ENCODE results near the gene OOEP. TPM values are rescaled to one million over a fixed set of nuclear protein-coding genes. Genes with fewer than 3 reads are reported as not detected.

The OOEP gene
- total RNA-seq, 1 donor from 2014 or later: not detected

DNA sequence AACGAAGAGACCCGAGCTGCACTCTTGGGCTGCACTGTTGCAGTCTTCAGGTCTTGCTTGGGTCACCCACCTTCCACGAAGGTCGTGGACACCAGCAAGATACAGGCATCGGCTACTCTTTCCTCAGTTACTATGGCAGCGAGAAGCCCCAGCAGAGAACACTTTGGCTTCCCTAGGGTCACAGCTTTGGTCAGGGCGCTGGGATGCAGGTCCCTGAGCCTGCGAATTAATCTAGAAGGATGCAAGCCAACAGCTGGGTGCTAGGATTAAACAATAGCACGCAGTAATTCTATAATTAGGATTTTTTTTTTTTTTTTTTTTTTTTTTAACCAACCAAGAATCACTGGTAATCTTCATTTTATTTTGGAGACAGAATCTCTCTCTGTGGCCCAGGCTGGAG is 5.1 kb downstream of the OOEP start:
- no peak for DNase-seq (ENCODE audit: low spot score, unreplicated experiment)
- H3K9me3 Mint-ChIP-seq (ENCODE audit: low read depth): no peaks in the 10 kb centered on the region
- H3K4me1 Mint-ChIP-seq (ENCODE audit: low read depth): no peaks in the 10 kb centered on the region
- H3K4me3 Mint-ChIP-seq (ENCODE audit: low read depth): no peak overlapping the region
- H3K36me3 Mint-ChIP-seq (ENCODE audit: insufficient read depth): no peaks in the 10 kb centered on the region
- TF ChIP-seq, protein P1, sequence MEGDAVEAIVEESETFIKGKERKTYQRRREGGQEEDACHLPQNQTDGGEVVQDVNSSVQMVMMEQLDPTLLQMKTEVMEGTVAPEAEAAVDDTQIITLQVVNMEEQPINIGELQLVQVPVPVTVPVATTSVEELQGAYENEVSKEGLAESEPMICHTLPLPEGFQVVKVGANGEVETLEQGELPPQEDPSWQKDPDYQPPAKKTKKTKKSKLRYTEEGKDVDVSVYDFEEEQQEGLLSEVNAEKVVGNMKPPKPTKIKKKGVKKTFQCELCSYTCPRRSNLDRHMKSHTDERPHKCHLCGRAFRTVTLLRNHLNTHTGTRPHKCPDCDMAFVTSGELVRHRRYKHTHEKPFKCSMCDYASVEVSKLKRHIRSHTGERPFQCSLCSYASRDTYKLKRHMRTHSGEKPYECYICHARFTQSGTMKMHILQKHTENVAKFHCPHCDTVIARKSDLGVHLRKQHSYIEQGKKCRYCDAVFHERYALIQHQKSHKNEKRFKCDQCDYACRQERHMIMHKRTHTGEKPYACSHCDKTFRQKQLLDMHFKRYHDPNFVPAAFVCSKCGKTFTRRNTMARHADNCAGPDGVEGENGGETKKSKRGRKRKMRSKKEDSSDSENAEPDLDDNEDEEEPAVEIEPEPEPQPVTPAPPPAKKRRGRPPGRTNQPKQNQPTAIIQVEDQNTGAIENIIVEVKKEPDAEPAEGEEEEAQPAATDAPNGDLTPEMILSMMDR (IDR thresholded peaks at IDR 0.05; ENCODE audit: unreplicated experiment): no peak
- no peak overlapping the region for H3K27ac Mint-ChIP-seq
- peaks cover 4% of the 10 kb centered on the region for H3K27me3 Mint-ChIP-seq

DNA sequence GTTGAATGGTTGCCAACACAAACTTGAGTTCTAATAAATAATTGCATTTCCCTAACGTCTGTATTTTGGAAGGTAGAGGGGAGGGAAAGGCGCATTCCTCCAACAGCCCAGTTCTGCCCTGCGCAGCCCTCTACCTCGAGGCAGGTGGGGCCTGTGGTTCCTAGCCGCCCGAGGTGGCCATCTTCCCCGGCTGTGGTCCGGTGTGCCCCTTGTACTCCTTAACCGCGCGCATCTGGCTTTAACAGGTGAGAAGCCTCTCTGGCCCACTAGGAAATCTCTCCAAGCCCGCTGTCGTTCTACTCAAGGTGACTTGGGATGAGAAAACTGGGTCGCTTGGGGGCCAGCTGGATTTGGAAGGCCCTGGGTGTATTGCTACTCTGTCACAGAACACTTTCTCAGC is 5.6 kb downstream of the OOEP start:
- Mint-ChIP-seq H3K4me1 (ENCODE audit: low read depth) (no peaks in the 10 kb centered on the region), H3K27ac (no peak overlapping the region), H3K36me3 (ENCODE audit: insufficient read depth) (no peaks in the 10 kb centered on the region), H3K9me3 (ENCODE audit: low read depth) (no peaks in the 10 kb centered on the region), H3K27me3 (peaks cover 4% of the 10 kb centered on the region), H3K4me3 (ENCODE audit: low read depth) (no peak overlapping the region)
- DNase-seq (ENCODE audit: low spot score, unreplicated experiment): no peak
- TF ChIP-seq, protein P1 (IDR thresholded peaks at IDR 0.05; ENCODE audit: unreplicated experiment): no peak

DNA sequence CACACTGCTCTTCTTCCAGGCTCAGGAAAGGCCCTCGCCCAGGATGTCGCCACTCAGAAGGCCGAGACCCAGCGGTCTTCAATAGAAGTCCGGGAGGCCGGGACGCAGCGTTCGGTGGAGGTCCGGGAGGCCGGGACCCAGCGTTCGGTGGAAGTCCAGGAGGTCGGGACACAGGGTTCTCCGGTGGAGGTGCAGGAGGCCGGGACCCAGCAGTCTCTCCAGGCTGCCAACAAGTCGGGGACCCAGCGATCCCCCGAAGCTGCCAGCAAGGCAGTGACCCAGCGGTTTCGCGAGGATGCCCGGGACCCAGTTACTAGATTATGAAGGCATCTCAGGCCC is 6.2 kb downstream of the OOEP start:
- peaks cover 3% of the 10 kb centered on the region for H3K27me3 Mint-ChIP-seq
- no peak overlapping the region for H3K27ac Mint-ChIP-seq
- no peak for DNase-seq (ENCODE audit: low spot score, unreplicated experiment)
- no peaks in the 10 kb centered on the region for H3K36me3 Mint-ChIP-seq (ENCODE audit: insufficient read depth)
- TF ChIP-seq, protein P1 (IDR thresholded peaks at IDR 0.05; ENCODE audit: unreplicated experiment): no peak
- no peak overlapping the region for H3K4me3 Mint-ChIP-seq (ENCODE audit: low read depth)
- H3K9me3 Mint-ChIP-seq (ENCODE audit: low read depth): no peaks in the 10 kb centered on the region
- H3K4me1 Mint-ChIP-seq (ENCODE audit: low read depth): no peaks in the 10 kb centered on the region

DNA sequence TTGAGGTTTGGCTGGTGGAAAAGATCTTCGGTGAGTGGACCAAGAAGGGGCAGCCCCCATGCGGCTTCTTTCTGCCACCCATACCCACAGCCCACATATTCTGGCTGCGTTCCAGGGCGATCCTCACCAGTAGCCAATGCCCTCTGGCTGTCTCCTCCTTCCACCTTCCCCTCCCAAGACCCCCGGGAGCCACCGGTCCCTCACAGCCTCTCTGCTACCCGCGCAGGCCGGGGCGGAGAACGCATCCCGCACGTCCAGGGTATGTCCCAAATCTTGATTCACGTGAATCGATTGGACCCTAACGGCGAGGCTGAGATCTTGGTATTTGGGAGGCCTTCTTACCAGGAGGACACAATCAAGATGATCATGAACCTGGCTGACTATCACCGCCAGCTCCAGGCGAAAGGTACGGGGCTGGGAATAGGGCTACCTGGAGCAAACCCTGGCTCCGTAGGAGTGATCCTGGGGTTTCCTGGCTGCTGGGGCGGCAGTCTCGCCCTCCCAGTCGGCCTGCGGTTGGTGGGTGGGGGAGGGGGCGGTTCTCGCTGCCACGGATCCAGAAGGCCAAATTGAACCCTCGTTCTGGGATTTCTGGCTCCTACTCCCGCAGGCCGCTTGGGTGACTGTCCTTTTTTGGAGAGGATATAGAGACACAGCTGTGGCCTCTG is 6.7 kb downstream of the OOEP start:
- Mint-ChIP-seq H3K4me1 (ENCODE audit: low read depth) (no peaks in the 10 kb centered on the region), H3K9me3 (ENCODE audit: low read depth) (no peaks in the 10 kb centered on the region), H3K27ac (no peak overlapping the region), H3K36me3 (ENCODE audit: insufficient read depth) (no peaks in the 10 kb centered on the region), H3K4me3 (ENCODE audit: low read depth) (no peak overlapping the region), H3K27me3 (no peaks in the 10 kb centered on the region)
- TF ChIP-seq, protein P1 (IDR thresholded peaks at IDR 0.05; ENCODE audit: unreplicated experiment): no peak
- no peak for DNase-seq (ENCODE audit: low spot score, unreplicated experiment)

DNA sequence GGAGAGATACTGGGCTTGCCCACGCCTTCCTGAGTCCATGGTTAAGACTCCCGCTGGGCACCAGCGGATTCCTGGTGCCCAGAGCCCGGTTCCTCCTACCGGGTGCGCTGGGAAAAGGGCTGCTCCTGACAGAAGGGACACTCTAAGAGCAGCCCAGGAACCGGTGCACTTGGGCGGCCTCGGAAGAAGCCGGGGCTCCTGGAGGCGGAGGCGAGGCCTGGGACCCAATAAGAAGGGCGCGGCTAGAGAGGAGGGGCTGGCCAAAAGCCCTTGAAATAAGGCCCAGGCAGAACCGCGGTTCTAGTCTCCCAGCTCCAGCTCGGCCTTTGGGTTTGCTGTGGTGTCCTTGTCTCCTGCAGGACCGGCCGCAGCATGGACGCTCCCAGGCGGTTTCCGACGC is 7.3 kb downstream of the OOEP start, which contains the start of gene KHDC3L:
KHDC3L (plus strand) TSS at position 301 of the 400 bp plus-strand sequence; CDS start at position 373, 72 bp downstream.
- no peak within 1 kb of the TSS for H3K27ac Mint-ChIP-seq
- no peaks in the 10 kb centered on the region for H3K9me3 Mint-ChIP-seq (ENCODE audit: low read depth)
- no peaks in the 10 kb centered on the region for H3K36me3 Mint-ChIP-seq (ENCODE audit: insufficient read depth)
- H3K27me3 Mint-ChIP-seq: no peaks in the 10 kb centered on the region
- H3K4me3 Mint-ChIP-seq (ENCODE audit: low read depth): no peak within 1 kb of the TSS
- no peaks in the 10 kb centered on the region for H3K4me1 Mint-ChIP-seq (ENCODE audit: low read depth)
- TF ChIP-seq, protein P1 (IDR thresholded peaks at IDR 0.05; ENCODE audit: unreplicated experiment): no peak
- DNase-seq (ENCODE audit: low spot score, unreplicated experiment): no peak

All from progenitor cell of endocrine pancreas (in vitro differentiated cells).